ENCODE results near the gene THAP11.
A peak's percentile ranks its signal among the peaks of the same experiment; 100 is the strongest.

The THAP11 gene

GRCh38 chr16:67872131-67872630 lies 30.1 kb downstream of the THAP11 start:
- no peak for DNase-seq (ENCODE audit: low spot score)
- no peak for TF ChIP-seq CTCF (IDR thresholded peaks at IDR 0.05; ENCODE audit: extremely low read depth, missing control alignments)

DNA sequence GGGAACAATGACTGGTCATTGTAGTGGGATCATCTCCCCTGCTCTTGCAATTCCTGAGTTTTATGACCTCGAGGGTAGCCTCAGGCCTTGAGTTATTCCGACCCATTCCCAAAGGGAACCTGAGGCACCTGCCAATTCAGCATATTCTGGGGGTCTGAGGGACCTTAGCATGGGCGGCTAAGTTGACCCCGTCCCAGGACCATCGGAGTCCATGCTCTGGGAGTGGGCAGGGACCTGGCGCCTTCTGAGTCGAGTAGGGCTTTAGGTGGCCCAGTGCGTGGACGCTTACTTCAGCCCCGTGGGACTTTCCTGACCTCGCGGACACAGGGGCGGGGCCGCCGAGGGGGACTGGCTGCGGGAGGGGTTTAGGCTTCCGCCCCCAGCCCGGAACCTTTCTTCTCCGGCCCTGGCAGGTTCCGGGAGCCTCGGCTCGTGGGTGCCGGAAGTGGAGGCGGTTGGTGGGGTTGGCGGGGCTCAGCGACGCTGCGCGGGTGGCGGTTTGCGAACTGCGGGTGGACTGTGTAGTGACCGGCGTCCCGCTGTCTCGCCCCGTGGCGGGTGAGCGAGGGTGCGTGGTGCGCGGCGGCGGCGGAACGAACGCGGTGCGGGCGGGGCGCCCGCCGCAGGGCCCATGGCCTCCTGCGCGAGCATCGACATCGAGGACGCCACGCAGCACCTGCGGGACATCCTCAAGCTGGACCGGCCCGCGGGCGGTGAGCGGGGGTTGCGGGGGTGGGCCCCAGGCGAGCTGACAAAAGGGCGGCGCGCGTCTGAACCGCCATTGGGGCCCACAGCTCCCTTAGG lies 30.7 kb downstream of the THAP11 start, which contains the start of gene EDC4:
Gene EDC4, plus strand, starts transcription at position 422 of the 804 bp plus-strand sequence. Its CDS starts 210 bp downstream, at position 632.
- DNase-seq (ENCODE audit: low spot score) = peak; percentile 96
- TF ChIP-seq CTCF (IDR thresholded peaks at IDR 0.05; ENCODE audit: extremely low read depth, missing control alignments) = no peak

- TF ChIP-seq CTCF (IDR thresholded peaks at IDR 0.05; ENCODE audit: extremely low read depth, missing control alignments) = no peak
- DNase-seq (ENCODE audit: low spot score) = peak; percentile 50
Measured at GRCh38 chr16:67873435-67874370, 31.6 kb downstream of the THAP11 start.

- no peak for TF ChIP-seq CTCF (IDR thresholded peaks at IDR 0.05; ENCODE audit: extremely low read depth, missing control alignments)
- no peak for DNase-seq (ENCODE audit: low spot score)
Measured at GRCh38 chr16:67874372-67874771, 32.3 kb downstream of the THAP11 start.

DNA sequence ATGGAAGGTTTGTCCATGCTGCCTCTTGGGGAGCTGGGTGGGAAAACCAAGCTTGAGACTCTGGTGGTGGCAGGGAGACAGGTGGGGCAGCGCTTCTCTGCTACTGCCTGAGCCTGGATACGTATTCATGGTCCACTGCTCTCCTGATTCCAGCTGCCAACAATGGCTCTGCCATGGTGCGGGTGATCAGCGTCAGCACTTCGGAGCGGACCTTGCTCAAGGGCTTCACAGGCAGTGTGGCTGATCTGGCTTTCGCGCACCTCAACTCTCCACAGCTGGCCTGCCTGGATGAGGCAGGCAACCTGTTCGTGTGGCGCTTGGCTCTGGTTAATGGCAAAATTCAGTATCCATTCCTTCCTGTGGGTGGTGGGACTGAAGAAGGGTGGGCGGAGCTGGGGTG lies 34.9 kb downstream of the THAP11 start:
- DNase-seq (ENCODE audit: low spot score) = no peak
- no peak for TF ChIP-seq CTCF (IDR thresholded peaks at IDR 0.05; ENCODE audit: extremely low read depth, missing control alignments)

DNA sequence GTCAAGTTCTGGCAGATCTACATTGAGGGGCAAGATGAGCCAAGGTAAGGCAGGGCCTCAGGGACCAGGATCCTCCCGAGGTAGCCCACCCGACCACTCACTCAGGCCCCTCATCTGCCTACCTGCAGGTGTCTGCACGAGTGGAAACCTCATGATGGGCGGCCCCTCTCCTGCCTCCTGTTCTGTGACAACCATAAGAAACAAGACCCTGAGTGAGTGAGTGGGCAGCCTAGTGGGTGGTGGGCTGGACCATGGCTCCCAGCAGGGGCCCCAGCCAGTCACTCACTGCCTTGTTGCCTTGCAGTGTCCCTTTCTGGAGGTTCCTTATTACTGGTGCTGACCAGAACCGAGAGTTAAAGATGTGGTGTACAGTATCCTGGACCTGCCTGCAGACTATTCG lies 36.1 kb downstream of the THAP11 start:
- no peak for TF ChIP-seq CTCF (IDR thresholded peaks at IDR 0.05; ENCODE audit: extremely low read depth, missing control alignments)

More for the DNA sequence above, 36.1 kb downstream of the THAP11 start:
- no peak for DNase-seq (ENCODE audit: low spot score)
